Measurements from ENCODE around the gene STAU1. TPM values are rescaled to one million over a fixed set of nuclear protein-coding genes. Genes with fewer than 3 reads are reported as not detected.

The STAU1 gene
- total RNA-seq, 1 donor from 2014 or later: 79.7 TPM

- Mint-ChIP-seq H3K27me3 (ENCODE audit: unreplicated experiment) (peaks cover 5% of the 10 kb centered on the region), H3K27ac (ENCODE audit: unreplicated experiment) (no peak overlapping the region), H3K4me3 (ENCODE audit: unreplicated experiment) (no peak overlapping the region), H3K4me1 (ENCODE audit: low read depth, unreplicated experiment) (peaks cover 2% of the 10 kb centered on the region), H3K36me3 (ENCODE audit: unreplicated experiment) (no peaks in the 10 kb centered on the region), H3K9me3 (ENCODE audit: unreplicated experiment) (peaks cover 3% of the 10 kb centered on the region)
- TF ChIP-seq CTCF (IDR thresholded peaks at IDR 0.05; ENCODE audit: partially characterized antibody, unreplicated experiment): no peak
- no peak for DNase-seq
Measured at GRCh38 chr20:49123982-49124381, 64.2 kb downstream of the STAU1 start.

- Mint-ChIP-seq H3K27me3 (ENCODE audit: unreplicated experiment) (peaks cover 5% of the 10 kb centered on the region), H3K4me1 (ENCODE audit: low read depth, unreplicated experiment) (peaks cover 2% of the 10 kb centered on the region), H3K9me3 (ENCODE audit: unreplicated experiment) (peaks cover 3% of the 10 kb centered on the region), H3K4me3 (ENCODE audit: unreplicated experiment) (no peak overlapping the region), H3K27ac (ENCODE audit: unreplicated experiment) (no peak overlapping the region), H3K36me3 (ENCODE audit: unreplicated experiment) (no peaks in the 10 kb centered on the region)
- TF ChIP-seq CTCF (IDR thresholded peaks at IDR 0.05; ENCODE audit: partially characterized antibody, unreplicated experiment): no peak
- no peak for DNase-seq
Measured at GRCh38 chr20:49122920-49123319, 65.2 kb downstream of the STAU1 start.

GRCh38 chr20:49119988-49120387 lies 68.1 kb downstream of the STAU1 start:
- Mint-ChIP-seq H3K4me1 (ENCODE audit: low read depth, unreplicated experiment) (peaks cover 2% of the 10 kb centered on the region), H3K27me3 (ENCODE audit: unreplicated experiment) (peaks cover 4% of the 10 kb centered on the region), H3K4me3 (ENCODE audit: unreplicated experiment) (no peak overlapping the region), H3K9me3 (ENCODE audit: unreplicated experiment) (peaks cover 3% of the 10 kb centered on the region), H3K36me3 (ENCODE audit: unreplicated experiment) (no peaks in the 10 kb centered on the region), H3K27ac (ENCODE audit: unreplicated experiment) (peak overlapping the region; percentile 64)
- DNase-seq: no peak
- TF ChIP-seq CTCF (IDR thresholded peaks at IDR 0.05; ENCODE audit: partially characterized antibody, unreplicated experiment): no peak

GRCh38 chr20:49118307-49118706 lies 69.8 kb downstream of the STAU1 start:
- DNase-seq: no peak
- Mint-ChIP-seq H3K27ac (ENCODE audit: unreplicated experiment) (no peak overlapping the region), H3K4me1 (ENCODE audit: low read depth, unreplicated experiment) (peaks cover 2% of the 10 kb centered on the region), H3K36me3 (ENCODE audit: unreplicated experiment) (no peaks in the 10 kb centered on the region), H3K4me3 (ENCODE audit: unreplicated experiment) (no peak overlapping the region), H3K9me3 (ENCODE audit: unreplicated experiment) (peaks cover 1% of the 10 kb centered on the region), H3K27me3 (ENCODE audit: unreplicated experiment) (peaks cover 6% of the 10 kb centered on the region)
- no peak for TF ChIP-seq CTCF (IDR thresholded peaks at IDR 0.05; ENCODE audit: partially characterized antibody, unreplicated experiment)

- Mint-ChIP-seq H3K36me3 (ENCODE audit: unreplicated experiment) (peaks cover 5% of the 10 kb centered on the region), H3K4me1 (ENCODE audit: low read depth, unreplicated experiment) (peaks cover 2% of the 10 kb centered on the region), H3K4me3 (ENCODE audit: unreplicated experiment) (no peak overlapping the region), H3K27me3 (ENCODE audit: unreplicated experiment) (peaks cover 7% of the 10 kb centered on the region), H3K9me3 (ENCODE audit: unreplicated experiment) (peaks cover 4% of the 10 kb centered on the region), H3K27ac (ENCODE audit: unreplicated experiment) (no peak overlapping the region)
- no peak for TF ChIP-seq CTCF (IDR thresholded peaks at IDR 0.05; ENCODE audit: partially characterized antibody, unreplicated experiment)
- no peak for DNase-seq
Measured at GRCh38 chr20:49115564-49115963, 72.6 kb downstream of the STAU1 start.

All from glutamatergic neuron (in vitro differentiated cells).